ENCODE data around the gene TAS2R50. TPM values are rescaled to one million over a fixed set of nuclear protein-coding genes. Genes with fewer than 3 reads are reported as not detected.

TAS2R50 gene
- total RNA-seq, 1 donor from 2014 or later: 1.3 TPM

- no peak overlapping the region for H3K4me3 Mint-ChIP-seq
- DNase-seq (ENCODE audit: low read depth, low spot score): no peak
- no peak overlapping the region for H3K27ac Mint-ChIP-seq (ENCODE audit: unreplicated experiment)
- H3K9me3 Mint-ChIP-seq: no peaks in the 10 kb centered on the region
- TF ChIP-seq CTCF (conservative IDR thresholded peaks at IDR 0.05): no peak
- H3K36me3 Mint-ChIP-seq (ENCODE audit: low read depth): peaks cover 8% of the 10 kb centered on the region
- H3K4me1 Mint-ChIP-seq: peaks cover 3% of the 10 kb centered on the region
- no peaks in the 10 kb centered on the region for H3K27me3 Mint-ChIP-seq (ENCODE audit: low read depth)
These were observed 30.2 kb upstream of the TAS2R50 start for GRCh38 chr12:11016937-11017336.

GRCh38 chr12:11015775-11016430 is 29.2 kb upstream of the TAS2R50 start:
- Mint-ChIP-seq H3K27ac (ENCODE audit: unreplicated experiment) (no peak overlapping the region), H3K36me3 (ENCODE audit: low read depth) (peaks cover 6% of the 10 kb centered on the region), H3K9me3 (no peaks in the 10 kb centered on the region), H3K4me3 (no peak overlapping the region), H3K4me1 (peaks cover 3% of the 10 kb centered on the region), H3K27me3 (ENCODE audit: low read depth) (no peaks in the 10 kb centered on the region)
- no peak for DNase-seq (ENCODE audit: low read depth, low spot score)
- TF ChIP-seq CTCF (conservative IDR thresholded peaks at IDR 0.05): no peak

- H3K27me3 Mint-ChIP-seq (ENCODE audit: low read depth): no peaks in the 10 kb centered on the region
- no peak for TF ChIP-seq CTCF (conservative IDR thresholded peaks at IDR 0.05)
- no peaks in the 10 kb centered on the region for H3K9me3 Mint-ChIP-seq
- no peak overlapping the region for H3K27ac Mint-ChIP-seq (ENCODE audit: unreplicated experiment)
- DNase-seq (ENCODE audit: low read depth, low spot score): no peak
- peaks cover 3% of the 10 kb centered on the region for H3K4me1 Mint-ChIP-seq
- no peak overlapping the region for H3K4me3 Mint-ChIP-seq
- peaks cover 6% of the 10 kb centered on the region for H3K36me3 Mint-ChIP-seq (ENCODE audit: low read depth)
These were observed 27.5 kb upstream of the TAS2R50 start for GRCh38 chr12:11014234-11014633.

DNA sequence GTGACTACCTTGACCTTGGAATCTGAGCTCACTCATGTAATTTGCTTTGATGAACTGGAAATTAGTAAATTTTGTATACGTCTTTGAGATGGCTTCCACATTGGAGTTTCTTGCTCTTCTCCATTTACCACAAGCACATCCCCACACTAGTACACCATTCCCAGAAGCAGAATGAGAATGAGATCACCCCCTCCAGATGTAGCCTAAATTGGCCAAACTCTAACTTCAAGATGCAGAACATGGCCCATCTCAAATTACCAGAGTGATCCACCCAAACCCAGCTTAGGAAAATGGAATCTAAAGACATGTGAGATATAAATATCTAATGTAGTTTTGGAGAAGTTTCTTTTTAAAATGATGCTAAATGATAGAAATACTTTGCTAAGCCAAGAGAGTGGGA is 20.9 kb upstream of the TAS2R50 start:
- Mint-ChIP-seq H3K27me3 (ENCODE audit: low read depth) (no peaks in the 10 kb centered on the region), H3K9me3 (no peaks in the 10 kb centered on the region)
- DNase-seq (ENCODE audit: low read depth, low spot score): no peak

GRCh38 chr12:10998204-10998603 is 11.5 kb upstream of the TAS2R50 start, which contains the start of gene TAS2R20:
TAS2R20 (minus strand) TSS chr12:10998304; CDS start chr12:10997875, 429 bp downstream.
- Mint-ChIP-seq H3K4me1 (no peaks in the 10 kb centered on the region), H3K27me3 (ENCODE audit: low read depth) (no peaks in the 10 kb centered on the region), H3K9me3 (peaks cover 6% of the 10 kb centered on the region), H3K27ac (ENCODE audit: unreplicated experiment) (no peak within 1 kb of the TSS), H3K4me3 (no peak within 1 kb of the TSS), H3K36me3 (ENCODE audit: low read depth) (peaks cover 18% of the 10 kb centered on the region)
- no peak for TF ChIP-seq CTCF (conservative IDR thresholded peaks at IDR 0.05)
- no peak for DNase-seq (ENCODE audit: low read depth, low spot score)

More for the DNA sequence above, 20.9 kb upstream of the TAS2R50 start:
- no peak overlapping the region for H3K4me3 Mint-ChIP-seq
- no peaks in the 10 kb centered on the region for H3K4me1 Mint-ChIP-seq
- H3K27ac Mint-ChIP-seq (ENCODE audit: unreplicated experiment): no peak overlapping the region
- no peak for TF ChIP-seq CTCF (conservative IDR thresholded peaks at IDR 0.05)
- no peaks in the 10 kb centered on the region for H3K36me3 Mint-ChIP-seq (ENCODE audit: low read depth)
